GM21515 (cell line): Measurements from ENCODE around the gene TFIP11.
"Not testable (repeated sequence)": the region's sequence is repeated elsewhere in the genome, so short reads cannot be mapped to it uniquely, and the experiment has no call there.

ENCODE experiments used
- ATAC-seq: cut with Tn5 transposase; IDR thresholded peaks from one replicate; pipeline ENCODE4 v1.9.1; 2021; ENCODE audit not compliant: unreplicated experiment

TFIP11 gene

GRCh38 chr22:26541167-26541819, 29.0 kb upstream of the TFIP11 start:
- ATAC-seq, result no peak

- no peak for ATAC-seq
These were observed 27.8 kb upstream of the TFIP11 start for GRCh38 chr22:26540119-26540518.

- no peak for ATAC-seq
These were observed 24.5 kb upstream of the TFIP11 start for GRCh38 chr22:26536762-26537134.

GRCh38 chr22:26536056-26536761, 23.9 kb upstream of the TFIP11 start:
- ATAC-seq, result no peak

- ATAC-seq, result no peak
These were observed 23.3 kb upstream of the TFIP11 start for GRCh38 chr22:26535603-26535908.

GRCh38 chr22:26534874-26535602, 22.8 kb upstream of the TFIP11 start:
- ATAC-seq, result no peak

- no peak for ATAC-seq
These were observed 22.0 kb upstream of the TFIP11 start for GRCh38 chr22:26534171-26534855.

GRCh38 chr22:26529345-26529744, 17.1 kb upstream of the TFIP11 start:
- no peak for ATAC-seq

- not testable (repeated sequence) for ATAC-seq
These were observed 16.2 kb upstream of the TFIP11 start for GRCh38 chr22:26528518-26528917.

GRCh38 chr22:26527574-26528465, 15.5 kb upstream of the TFIP11 start:
- no peak for ATAC-seq

- ATAC-seq, result no peak
These were observed 14.9 kb upstream of the TFIP11 start for GRCh38 chr22:26527167-26527566.

- ATAC-seq, result no peak
These were observed 13.8 kb upstream of the TFIP11 start for GRCh38 chr22:26525946-26526564.

GRCh38 chr22:26524870-26525269, 12.6 kb upstream of the TFIP11 start:
- ATAC-seq, result no peak

GRCh38 chr22:26522592-26522991, 10.3 kb upstream of the TFIP11 start:
- ATAC-seq, result no peak

- ATAC-seq, result no peak
These were observed 9.7 kb upstream of the TFIP11 start for GRCh38 chr22:26522012-26522411.

GRCh38 chr22:26517429-26517828, 5.2 kb upstream of the TFIP11 start:
- no peak for ATAC-seq

- no peak for ATAC-seq
These were observed 4.2 kb upstream of the TFIP11 start for GRCh38 chr22:26516503-26516902.

- ATAC-seq, result no peak
These were observed 3.7 kb upstream of the TFIP11 start for GRCh38 chr22:26515931-26516330.

GRCh38 chr22:26514419-26515161, 2.3 kb upstream of the TFIP11 start:
- ATAC-seq, result no peak

GRCh38 chr22:26513838-26514237, 1.6 kb upstream of the TFIP11 start:
- ATAC-seq, result no peak
